KBM-7 (cell line): ENCODE results near the gene PBXIP1.

Experiments used
- DNase-seq: peaks from one replicate; pipeline ENCODE4 v3.0.0-alpha.2; 2015
- in situ Hi-C: fragments of 300-500 bp; cut with MboI; formaldehyde crosslinking; loops from 2 replicates; pipeline ENCODE4 v1.14.3; 2020; ENCODE audit warnings: low sequenced_read_pairs, low pct_unique_long_range_greater_than_20kb, mixed read lengths

PBXIP1 gene

DNA sequence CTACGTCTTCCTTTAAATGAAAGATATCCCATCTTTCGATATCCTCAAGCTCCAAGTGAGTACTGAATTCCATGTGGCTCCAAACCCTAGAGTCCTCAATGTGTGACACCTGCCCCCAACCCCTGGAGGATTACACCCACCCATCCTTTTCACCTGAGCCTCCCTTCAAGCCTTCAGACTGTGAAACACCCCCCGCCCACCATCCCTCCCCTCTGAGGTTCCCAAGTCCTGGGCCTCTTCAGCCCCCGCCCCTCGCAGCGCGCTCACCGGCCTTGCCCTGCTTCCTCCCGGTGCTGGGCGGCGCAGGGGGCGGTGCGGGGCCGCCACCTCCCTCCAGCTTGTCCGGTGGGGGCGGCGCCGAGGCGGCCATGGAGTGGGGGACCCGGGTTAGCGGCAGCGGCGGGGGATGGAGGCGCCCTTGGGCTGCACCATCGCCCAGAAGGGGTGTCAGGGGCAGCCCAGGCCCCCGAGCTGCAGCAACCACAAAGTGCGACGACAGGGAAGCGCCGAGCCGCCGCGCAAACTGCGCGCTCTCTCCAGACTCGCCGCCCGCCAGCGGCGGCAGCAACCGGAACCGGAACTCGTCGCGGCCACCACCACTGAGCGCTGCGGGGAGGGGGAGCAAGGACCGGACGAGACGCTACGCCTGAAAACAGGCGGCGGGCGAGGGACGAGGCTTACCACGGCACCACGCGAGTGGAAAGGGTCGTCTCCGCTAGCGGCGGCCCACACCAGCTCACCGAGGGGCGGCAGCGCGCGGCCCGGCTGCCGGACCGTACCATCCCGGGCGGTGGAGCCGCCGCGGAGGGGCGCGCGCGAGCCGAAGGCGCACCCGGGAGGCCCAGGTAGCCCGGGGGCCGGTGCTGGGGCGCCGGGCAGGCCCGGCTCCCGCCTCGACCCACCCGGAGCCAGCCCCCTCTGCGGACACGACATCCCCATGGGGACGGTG lies 5.6 kb upstream of the PBXIP1 start, which contains the start of gene PYGO2:
TSS of gene PYGO2 (minus strand) at position 576 of the 949 bp plus-strand sequence. CDS start at position 370, 206 bp downstream.
- DNase-seq: peak; percentile 85
- in situ Hi-C loops: no loop called here

DNA sequence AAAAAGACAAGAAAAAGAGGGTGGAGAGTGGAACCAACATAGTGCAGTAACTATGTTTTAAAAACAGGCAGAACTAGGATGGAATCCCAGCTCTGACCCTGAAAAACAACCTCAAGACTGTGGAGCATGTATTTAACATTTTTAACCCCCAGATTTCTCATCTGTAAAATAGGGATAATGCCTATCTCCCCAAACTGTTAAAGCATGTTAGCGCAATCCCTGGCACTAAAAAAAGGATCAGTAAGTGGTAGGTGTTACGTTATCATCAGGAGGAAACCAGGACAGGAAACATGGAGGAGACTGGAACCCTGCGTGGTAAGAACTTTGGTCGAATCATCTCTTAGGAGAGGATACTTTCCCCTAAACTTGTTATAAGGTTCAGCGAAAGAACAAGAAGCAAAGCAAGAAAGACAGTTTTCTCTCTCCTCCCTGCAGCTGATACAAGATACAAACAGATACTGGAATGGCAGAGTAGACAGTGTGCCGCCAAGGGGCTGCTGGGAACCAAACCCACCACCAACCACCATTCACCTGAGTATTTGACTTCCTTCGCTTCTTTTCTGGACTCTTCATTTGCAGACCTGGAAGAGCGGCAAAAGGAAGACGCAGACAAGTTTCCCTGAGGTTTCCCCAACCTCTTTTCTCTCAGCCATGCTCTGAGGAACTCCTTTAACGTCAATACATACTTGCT lies 4.7 kb upstream of the PBXIP1 start:
- no peak for DNase-seq
- in situ Hi-C loops: no loop called here

DNA sequence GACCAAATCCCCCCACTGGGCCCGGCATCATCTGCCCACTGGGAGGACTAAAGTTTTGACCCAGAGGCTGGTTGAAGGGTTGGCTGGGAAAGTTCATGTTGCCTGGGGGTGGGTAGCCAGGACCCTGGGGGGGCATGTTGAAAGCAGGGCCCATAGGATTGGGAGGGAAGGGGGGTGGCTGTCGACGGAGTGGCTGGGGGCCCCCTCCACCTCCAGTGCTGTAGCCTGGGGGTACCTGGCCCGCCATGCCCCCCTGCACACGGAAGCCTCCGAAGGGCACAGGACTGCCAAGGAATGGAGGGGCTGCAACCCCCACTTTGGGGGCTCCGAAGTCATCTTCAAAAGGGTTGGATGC lies 3.5 kb upstream of the PBXIP1 start:
- in situ Hi-C loops: no loop called here

DNA sequence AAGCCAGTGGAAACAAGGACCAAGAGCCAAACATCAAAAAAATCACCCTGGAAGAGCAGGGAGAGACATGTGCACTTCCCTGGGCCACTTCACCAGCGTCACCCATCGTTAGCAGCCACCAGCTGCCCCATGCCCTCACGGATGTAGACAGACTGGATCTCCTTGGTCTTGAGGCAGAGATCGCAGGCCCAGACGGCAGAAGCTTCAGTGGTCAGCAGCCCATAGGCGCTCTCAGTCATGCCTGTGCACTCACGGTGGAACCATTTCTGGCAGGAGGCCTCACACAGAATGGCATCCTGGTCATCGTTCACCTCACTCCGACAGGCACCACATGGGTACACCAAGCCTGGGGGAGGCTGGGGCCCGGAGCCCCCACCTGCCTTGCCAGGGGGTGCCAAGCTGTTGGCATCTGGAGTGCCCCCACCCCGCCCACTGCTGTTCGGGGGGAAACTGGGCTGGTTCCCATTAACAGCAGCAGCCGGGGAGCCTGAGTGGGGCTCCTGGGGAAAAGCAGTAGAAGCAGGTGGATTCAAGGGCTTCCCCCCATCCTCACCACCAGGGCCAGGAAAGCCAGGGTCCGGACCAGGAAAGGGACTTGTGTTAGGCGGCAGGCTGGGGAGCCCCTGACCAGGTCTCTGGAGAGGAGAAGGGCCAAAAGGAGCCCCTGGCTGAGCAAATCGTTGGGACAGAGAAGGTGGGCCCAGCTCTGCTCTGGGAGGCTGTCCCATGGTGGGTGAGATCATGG lies 3.0 kb upstream of the PBXIP1 start:
- in situ Hi-C loops: no loop called here

More for the DNA sequence above, 3.5 kb upstream of the PBXIP1 start:
- no peak for DNase-seq

DNA sequence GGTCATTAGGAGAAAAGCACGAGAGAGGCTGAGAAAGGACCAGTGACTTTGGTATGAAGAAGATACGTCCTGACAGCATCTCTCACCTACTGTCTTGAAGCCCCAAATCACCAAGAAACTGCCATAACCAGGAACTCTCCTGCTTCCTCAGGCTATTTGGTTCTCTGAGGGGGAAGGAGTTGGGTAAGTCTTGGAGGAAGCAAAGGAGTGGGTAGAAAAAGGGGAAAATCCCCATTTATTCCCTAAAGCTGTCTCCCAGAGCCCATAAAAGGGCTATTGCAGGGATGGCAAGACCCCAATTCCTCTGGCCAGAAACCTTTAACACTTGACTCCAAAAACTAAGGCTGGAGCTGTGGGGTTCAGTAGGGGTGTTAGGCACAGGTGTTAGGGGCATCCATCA lies 2.1 kb upstream of the PBXIP1 start:
- in situ Hi-C loops: no loop called here
- no peak for DNase-seq

More for the DNA sequence above, 3.0 kb upstream of the PBXIP1 start:
- DNase-seq: no peak

DNA sequence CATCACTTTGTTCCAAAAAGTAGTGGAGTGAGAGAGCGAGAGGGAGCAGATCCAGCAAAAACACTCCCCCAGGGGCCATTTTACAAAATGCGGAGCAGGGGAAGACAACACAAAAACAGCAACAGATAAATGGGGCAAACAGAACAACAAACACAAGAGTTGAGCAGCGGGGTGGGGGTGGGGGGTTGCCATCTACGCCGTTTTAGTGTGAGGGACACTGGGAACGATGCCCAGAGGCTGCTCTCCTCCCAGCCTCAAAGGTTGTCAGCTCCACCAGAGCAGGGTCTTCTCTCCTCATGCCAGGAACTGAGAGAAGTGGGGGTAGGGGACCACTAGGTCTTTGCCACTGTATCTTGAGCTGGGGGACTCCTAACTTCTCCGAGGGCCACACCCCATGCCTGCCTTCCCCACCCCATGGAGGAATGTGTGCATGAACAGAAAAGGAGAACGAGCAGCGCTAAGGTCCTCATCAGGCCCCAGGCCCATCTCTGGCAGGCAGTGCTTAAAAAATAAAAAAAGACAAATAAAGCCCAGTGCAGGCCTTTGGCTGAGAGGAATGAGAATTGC lies 1.3 kb upstream of the PBXIP1 start:
- DNase-seq: no peak
- in situ Hi-C loops: no loop called here

DNA sequence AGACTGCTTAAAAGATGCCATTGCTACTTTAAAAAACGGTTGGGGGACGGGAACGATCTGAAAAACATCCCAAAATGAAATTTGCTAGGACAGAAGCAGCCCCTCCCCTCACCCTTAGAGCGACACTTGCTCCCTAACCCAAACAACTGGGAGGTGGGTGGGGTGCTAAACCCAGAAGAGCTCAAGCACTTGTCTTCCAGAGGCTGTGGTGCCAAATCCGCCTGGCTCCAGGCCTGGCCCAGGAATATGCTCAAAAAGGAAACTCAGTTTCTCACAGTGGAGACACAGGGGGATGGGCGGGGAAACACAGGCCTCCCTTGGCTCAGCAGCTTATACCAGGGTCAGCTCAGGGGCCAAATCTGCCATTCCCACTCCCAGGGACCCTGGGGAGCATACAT lies 644 bp upstream of the PBXIP1 start:
- in situ Hi-C loops: no loop called here
- no peak for DNase-seq

DNA sequence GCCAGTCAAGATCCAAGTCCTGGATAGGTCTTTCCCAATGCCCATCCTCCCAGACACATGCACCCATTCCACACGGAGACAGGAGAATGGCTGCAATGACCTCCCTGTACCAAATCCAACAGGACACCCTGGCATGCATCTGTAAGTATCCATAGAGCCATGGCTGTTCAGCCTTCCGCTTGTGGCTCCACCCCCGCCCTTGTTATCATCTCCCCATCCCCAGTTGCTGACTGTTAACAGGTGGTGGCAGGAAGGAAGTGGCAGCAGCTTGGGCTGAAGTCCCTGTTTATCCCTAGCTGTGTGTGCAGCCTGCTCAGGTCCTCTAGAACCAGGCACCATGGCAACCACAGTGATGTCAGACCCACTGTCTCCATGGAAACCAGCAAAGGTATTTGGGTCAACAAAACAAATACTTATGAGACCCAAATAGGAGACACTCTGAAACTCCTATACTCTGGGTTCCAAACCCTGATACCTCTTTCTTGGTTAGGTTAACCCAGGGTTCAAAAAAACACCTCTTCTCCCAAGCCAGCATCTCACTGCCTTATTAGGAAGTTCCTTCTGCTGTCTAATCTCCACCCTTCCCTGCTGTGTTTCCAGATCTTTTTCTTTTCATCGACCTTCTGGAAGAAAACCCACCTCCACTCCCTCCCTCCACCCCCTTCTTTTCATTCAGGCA lies 721 bp downstream of the PBXIP1 start:
- peak; percentile 84 for DNase-seq
- in situ Hi-C loops: no loop called here

DNA sequence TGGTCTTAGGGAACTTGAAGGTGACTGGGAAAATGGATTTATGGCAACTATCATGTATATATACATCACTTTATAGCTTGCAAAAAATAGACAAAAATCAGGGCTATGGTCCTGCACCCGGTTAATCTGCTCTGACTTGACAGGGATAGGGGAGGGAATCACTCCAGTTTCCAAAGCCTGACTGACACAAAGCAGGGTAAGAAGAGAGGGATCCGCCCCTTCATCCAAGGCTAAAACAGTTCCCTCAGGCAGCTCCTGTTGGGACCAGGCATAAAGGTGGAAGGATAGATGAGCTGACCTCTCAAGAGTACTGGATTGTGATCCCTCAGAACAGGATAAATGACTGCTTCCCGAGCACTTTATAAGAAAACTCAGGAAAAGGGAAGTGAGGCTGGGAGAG lies 1.4 kb downstream of the PBXIP1 start:
- no peak for DNase-seq
- in situ Hi-C loops: no loop called here

DNA sequence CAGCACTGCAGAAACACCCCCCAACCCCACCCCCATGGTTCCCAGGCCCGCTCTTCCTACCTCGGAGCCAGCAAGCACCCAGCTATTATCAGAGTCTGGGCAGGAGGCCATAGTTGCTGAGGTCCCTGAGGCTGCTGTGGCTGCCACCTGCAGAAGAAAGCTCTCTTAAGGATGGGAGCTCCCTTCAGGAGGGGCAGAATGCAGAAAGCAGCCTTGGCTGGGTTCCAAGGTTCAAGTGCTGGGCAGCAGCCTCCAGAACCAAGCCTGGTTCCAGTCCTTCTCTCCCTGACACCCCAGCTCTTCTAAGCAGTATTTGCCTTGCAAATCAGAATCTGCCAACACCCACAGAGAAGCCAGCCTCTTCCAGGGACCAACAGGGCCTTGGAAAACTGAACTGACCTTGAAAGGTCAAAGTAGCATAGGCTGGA lies 2.3 kb downstream of the PBXIP1 start:
- in situ Hi-C loops: no loop called here
- DNase-seq: no peak

DNA sequence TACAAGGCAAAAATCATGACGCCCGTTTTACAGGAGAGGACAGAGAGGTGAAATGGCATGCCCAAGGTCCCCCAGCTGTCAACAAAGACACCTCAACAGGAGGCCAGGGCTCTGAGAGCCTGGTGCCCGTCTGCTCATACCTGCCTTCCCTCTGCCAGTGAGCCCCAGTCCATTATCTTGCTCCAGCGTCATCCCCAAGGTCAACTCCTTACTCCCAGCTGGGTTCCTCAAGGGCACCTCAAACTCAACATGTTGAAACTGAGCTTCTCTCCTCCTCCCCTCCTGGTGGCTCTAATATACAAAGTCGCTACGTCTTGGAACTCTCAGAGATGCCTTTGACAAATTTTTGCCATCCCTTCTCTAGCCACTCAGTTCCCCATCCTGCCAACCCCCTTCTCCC lies 3.2 kb downstream of the PBXIP1 start:
- no peak for DNase-seq
- in situ Hi-C loops: no loop called here

DNA sequence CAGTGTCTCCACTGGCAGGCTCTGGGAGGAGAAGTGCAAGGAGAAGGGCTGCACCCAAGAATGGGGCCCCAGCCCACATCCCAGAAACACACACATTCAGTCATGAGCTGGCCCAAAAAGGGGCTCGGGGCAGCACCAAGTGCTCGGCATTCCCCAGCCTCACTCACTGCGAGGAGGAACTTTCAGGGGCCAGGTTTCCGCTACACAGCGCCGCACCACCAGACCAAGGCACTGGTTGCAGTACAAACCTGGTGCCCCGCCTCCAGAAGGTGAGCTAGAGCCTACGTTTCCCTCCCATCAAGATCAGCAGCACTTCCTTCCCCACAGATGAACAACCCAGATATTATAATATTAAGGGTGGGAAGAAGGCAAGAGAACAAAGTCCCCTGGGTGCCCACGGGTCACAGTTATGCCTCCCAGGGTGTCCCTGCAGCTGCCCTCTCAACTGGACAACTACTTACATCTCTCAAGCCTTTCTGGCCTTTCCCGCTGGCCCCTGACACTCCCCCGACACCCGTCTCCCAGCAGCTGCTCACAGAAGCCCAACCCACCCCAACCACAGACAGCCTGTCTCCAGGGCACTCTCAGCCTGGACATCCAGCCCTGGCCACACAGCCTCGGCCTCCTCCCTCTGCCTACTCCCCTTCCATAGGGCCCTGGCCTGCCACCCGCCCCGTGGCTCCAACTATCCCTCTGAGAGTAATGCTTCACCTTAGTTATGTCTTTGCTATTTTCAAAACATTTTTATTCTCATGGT lies 3.8 kb downstream of the PBXIP1 start:
- in situ Hi-C loops: no loop called here
- DNase-seq: no peak

DNA sequence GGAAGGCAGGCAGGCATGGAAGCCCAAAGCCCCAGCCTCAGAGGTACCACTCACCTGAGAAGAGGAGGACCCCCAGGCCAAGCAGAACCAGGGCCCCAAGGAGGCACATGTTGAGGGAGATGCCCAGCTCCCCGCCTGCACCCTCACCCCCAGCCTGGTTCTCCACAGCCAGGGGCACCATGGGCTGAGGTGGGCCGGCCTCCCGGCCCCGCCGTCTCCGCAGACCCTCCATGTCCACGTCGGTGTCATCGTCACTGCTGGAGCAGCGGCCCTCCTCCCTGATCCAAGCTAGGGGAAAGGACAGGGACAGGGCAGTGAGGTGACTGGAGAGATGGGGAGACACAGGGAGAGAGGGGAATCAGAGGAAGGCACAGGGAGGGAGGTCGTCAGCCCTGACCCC lies 7.8 kb downstream of the PBXIP1 start:
- DNase-seq: no peak
- in situ Hi-C loops: no loop called here

DNA sequence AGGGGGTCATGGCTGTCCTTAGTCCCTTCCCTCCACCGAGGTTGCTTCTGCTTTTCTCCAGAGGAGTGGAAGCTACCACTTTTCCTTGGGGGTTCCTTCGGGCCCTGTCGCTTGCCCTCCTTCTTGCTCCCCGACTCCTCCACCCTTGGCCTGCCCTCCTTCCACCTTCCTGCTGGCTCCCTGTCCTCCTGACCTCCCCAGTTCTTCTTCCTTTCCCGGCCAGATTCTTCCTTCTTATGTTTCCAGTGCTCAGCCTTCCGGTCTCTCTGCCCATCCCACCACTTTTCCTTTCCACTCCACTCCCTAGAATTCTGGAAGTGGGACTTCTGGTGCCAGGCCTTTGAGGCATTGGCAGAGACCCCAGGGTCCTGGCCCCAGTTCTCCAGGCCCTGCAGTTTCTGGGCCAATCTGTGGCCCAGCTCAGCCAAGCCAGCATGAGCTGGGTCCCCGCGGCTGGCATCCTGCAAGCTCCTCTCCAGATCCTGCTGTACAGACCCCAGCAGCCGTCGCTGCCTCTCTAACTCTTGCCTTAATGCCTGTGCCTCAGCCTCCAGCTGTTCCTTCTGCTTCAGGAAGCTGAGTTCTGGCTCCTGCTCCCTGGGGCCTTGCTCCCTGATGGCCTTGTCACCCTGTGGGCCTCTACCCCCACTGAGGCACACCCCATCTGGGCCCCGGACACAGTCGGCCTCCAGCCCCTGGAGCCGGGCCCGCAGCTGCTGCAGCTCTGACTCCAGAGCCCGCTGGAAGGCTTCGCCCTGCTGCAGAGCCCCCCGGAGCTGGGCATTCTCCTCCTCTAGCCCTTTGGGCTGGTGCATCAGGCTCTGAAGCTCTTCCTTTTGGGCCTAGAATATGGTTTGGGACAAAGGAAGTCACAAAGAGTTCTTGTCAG lies 9.7 kb downstream of the PBXIP1 start:
- in situ Hi-C loops: no loop called here
- no peak for DNase-seq

DNA sequence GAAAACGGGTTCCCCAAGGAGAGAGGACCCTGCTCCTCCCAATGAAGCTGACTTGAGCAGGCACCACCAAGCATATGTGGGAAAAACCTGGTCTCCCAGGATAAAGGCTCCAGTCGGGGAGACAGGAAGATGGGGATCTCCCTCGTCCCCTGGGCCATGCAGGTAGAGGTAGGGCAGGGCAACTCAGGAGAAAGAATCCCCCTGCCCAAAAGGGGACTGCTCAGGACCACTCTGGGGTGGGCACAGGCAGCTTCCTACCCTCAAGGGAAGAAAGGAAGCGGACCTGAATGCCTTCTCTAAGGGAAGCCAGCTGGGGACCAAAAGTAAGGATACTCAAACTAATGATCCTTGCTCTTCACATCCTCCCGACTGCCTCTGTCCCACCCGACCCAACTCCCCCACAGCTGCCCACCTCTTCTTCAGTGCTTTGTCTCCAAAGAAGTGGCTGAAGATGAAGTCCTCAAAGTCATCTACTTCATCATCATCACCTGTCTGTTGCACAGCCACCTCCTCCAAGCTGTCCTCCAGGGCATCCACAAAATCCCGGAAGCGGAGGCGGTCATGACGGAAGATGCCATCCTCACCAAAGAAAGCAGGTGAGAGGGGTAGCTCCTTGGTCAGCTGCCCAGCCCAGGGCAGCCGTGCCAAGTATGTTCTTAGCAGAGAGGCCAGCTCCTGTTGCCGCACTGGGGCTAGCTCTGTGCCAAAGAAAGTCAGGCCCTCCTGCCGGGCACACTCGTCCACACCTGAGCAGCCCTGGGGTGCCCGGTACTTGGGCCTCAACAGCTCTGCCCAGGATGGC lies 10.5 kb downstream of the PBXIP1 start:
- in situ Hi-C loops: no loop called here

DNA sequence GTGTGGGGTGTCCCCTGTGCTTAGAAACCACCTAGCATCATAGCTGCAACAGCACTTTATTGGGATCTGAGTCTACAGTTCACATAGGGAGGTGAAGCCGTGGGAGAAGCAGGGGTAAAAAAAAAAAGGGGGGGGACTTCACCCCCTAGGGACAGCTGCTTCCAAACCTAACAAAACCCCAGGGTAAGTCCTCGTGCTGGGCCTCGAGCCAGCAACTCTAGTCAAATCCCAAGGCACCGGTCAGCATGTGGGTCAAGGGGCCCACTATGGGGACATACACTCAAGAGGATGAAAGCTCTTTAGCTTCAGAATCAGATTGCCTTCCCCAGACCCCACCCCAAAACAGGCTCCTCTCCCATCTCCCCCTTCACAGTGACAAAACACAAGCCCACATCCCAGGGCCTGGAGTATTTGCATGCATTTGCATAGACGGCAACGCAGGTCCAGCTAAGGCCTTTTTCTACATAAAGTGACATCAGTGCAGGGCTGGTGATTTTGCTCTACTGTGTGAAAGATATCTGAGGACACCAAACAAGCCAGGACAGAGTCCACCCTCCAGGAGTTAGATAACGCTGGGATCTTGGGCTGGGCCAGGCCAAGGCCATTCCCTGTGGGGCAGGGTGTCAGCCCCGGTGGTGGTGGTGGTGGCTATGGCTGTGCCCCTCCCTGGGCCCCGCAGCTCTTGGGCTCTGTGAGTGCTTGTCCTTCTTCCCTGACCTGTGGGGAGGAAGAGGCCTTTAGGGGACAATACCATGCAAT lies 11.3 kb downstream of the PBXIP1 start:
- in situ Hi-C loops: no loop called here

More for the DNA sequence above, 10.5 kb downstream of the PBXIP1 start:
- no peak for DNase-seq

More for the DNA sequence above, 11.3 kb downstream of the PBXIP1 start:
- DNase-seq: no peak
